ENCODE measurements around the gene SCCPDH. TPM values are rescaled to one million over a fixed set of nuclear protein-coding genes. Genes with fewer than 3 reads are reported as not detected.

SCCPDH gene
- total and polyA plus RNA-seq, 2 of the 13 experiments (the other 11 are each of a cell fraction or from before 2014, with no cell fraction given) = 36.7 to 62.3 TPM

DNA sequence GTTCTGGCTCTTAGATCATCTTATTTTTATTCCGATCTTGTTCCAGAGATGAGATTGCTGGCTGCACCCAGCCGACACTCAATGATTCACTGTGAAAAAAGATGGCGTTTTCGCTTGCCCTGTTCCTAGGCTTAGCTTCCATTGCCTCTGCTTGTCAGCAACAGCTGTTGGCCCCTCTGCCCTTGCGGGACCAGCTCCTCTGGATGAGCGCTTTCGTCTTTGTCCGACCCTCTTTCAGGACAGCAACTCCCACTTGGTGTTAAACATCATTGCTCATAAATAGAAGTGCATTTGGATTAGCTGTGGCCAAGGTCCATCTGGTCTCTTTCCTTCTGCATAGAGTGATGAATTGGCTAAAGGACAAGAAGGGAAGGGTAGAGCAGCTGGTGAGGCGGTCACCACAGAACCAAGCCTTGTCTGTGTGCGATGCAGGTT lies 43.5 kb upstream of the SCCPDH start (continued):
- no peak for TF ChIP-seq TIGD3 (CRISPR knock-in tag; IDR thresholded peaks at IDR 0.05; ENCODE audit: borderline replicate concordance)

GRCh38 chr1:246681900-246682895 lies 42.0 kb upstream of the SCCPDH start:
- 53% methylated on average over 12 of the region's 15 CpGs for WGBS (ENCODE audit: low lambda C conversion rate)
- DNase-seq (ENCODE audit: low spot score) (no peak), ATAC-seq (no peak), FAIRE-seq (no peak)
- no peaks in the 10 kb centered on the region for H3K36me3 ChIP-seq (replicated peaks in 1 of 2; ENCODE audit: control insufficient read depth in 1 of 2, insufficient read depth in 2 of 2, low read length in 2 of 2)
- ChIA-PET POLR2A (interaction anchor here (1.1 kb wide), 1 partner anchor 116 kb away, joined by 3 read pairs; the partner anchor contains the start of genes CNST and TFB2M), CTCF (ENCODE audit: low intra/inter-chr PET ratio, low total read pairs) (no interaction called here)
- no peak overlapping the region for H3K4me2 ChIP-seq (ENCODE audit: low read depth, low read length)
- no peak overlapping the region for H3K4me3 ChIP-seq (replicated peaks in 1 of 3; ENCODE audit: insufficient read depth in 1 of 3, low read depth in 2 of 3, low read length in 3 of 3)
- H3K27ac ChIP-seq (ENCODE audit: extremely low read length, insufficient read depth, low read length) = no peak overlapping the region
- H4K20me1 ChIP-seq (ENCODE audit: insufficient read depth, low read length) = no peaks in the 10 kb centered on the region
- no peaks in the 10 kb centered on the region for H3K9me3 ChIP-seq (ENCODE audit: low read length)
- in situ Hi-C loops (cut with HindIII; ENCODE audit: extremely low pct_ligation_motif_present, low pct_unique_long_range_greater_than_20kb) (no loop called here), intact Hi-C loops (cut with micrococcal nuclease; ENCODE audit: unreplicated experiment) (no loop called here)
- no peaks in the 10 kb centered on the region for H3K4me1 ChIP-seq (ENCODE audit: insufficient read depth, low read length)
- no peaks in the 10 kb centered on the region for H3K27me3 ChIP-seq (ENCODE audit: control insufficient read depth in 1 of 2, insufficient read depth in 2 of 2, low read length in 2 of 2)
- BruUV-seq (replicated peaks) = no TSS peak
- no peak overlapping the region for H2AFZ ChIP-seq (ENCODE audit: low read length)
- H3K9ac ChIP-seq (ENCODE audit: insufficient read depth, low read depth, low read length) = no peak overlapping the region
- no peaks in the 10 kb centered on the region for H3K79me2 ChIP-seq (ENCODE audit: insufficient read depth, low read length)
- no peak for TF ChIP-seq NR3C1 (CRISPR knock-in tag; IDR thresholded peaks at IDR 0.05)
- no peak for TF ChIP-seq ZNF501 (CRISPR knock-in tag; IDR thresholded peaks at IDR 0.05)
- TF ChIP-seq ETV5 (CRISPR knock-in tag; IDR thresholded peaks at IDR 0.05; ENCODE audit: borderline replicate concordance) = no peak
- TF ChIP-seq GABPB1 (CRISPR knock-in tag; IDR thresholded peaks at IDR 0.05) = no peak
- TF ChIP-seq, protein P1, sequence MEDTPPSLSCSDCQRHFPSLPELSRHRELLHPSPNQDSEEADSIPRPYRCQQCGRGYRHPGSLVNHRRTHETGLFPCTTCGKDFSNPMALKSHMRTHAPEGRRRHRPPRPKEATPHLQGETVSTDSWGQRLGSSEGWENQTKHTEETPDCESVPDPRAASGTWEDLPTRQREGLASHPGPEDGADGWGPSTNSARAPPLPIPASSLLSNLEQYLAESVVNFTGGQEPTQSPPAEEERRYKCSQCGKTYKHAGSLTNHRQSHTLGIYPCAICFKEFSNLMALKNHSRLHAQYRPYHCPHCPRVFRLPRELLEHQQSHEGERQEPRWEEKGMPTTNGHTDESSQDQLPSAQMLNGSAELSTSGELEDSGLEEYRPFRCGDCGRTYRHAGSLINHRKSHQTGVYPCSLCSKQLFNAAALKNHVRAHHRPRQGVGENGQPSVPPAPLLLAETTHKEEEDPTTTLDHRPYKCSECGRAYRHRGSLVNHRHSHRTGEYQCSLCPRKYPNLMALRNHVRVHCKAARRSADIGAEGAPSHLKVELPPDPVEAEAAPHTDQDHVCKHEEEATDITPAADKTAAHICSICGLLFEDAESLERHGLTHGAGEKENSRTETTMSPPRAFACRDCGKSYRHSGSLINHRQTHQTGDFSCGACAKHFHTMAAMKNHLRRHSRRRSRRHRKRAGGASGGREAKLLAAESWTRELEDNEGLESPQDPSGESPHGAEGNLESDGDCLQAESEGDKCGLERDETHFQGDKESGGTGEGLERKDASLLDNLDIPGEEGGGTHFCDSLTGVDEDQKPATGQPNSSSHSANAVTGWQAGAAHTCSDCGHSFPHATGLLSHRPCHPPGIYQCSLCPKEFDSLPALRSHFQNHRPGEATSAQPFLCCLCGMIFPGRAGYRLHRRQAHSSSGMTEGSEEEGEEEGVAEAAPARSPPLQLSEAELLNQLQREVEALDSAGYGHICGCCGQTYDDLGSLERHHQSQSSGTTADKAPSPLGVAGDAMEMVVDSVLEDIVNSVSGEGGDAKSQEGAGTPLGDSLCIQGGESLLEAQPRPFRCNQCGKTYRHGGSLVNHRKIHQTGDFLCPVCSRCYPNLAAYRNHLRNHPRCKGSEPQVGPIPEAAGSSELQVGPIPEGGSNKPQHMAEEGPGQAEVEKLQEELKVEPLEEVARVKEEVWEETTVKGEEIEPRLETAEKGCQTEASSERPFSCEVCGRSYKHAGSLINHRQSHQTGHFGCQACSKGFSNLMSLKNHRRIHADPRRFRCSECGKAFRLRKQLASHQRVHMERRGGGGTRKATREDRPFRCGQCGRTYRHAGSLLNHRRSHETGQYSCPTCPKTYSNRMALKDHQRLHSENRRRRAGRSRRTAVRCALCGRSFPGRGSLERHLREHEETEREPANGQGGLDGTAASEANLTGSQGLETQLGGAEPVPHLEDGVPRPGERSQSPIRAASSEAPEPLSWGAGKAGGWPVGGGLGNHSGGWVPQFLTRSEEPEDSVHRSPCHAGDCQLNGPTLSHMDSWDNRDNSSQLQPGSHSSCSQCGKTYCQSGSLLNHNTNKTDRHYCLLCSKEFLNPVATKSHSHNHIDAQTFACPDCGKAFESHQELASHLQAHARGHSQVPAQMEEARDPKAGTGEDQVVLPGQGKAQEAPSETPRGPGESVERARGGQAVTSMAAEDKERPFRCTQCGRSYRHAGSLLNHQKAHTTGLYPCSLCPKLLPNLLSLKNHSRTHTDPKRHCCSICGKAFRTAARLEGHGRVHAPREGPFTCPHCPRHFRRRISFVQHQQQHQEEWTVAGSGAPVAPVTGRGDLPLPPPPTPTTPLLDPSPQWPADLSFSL (CRISPR knock-in tag; IDR thresholded peaks at IDR 0.05) = no peak
- TF ChIP-seq MIER3 (CRISPR knock-in tag; IDR thresholded peaks at IDR 0.05; ENCODE audit: borderline replicate concordance) = no peak
- no peak for TF ChIP-seq ZNF17 (CRISPR knock-in tag; IDR thresholded peaks at IDR 0.05)
- no peak for TF ChIP-seq ZNF605 (CRISPR knock-in tag; IDR thresholded peaks at IDR 0.05)
- no peak for TF ChIP-seq HOXA3 (CRISPR knock-in tag; IDR thresholded peaks at IDR 0.05)
- TF ChIP-seq ZNF713 (CRISPR knock-in tag; IDR thresholded peaks at IDR 0.05) = no peak

Data from HepG2 (cell line).